ENCODE measurements around the gene RNF130. TPM values are rescaled to one million over a fixed set of nuclear protein-coding genes. Genes with fewer than 3 reads are reported as not detected.
A peak's percentile ranks its signal among the peaks of the same experiment; 100 is the strongest.

RNF130 gene
- total and polyA plus RNA-seq, 2 of the 13 experiments (the other 11 are each of a cell fraction or from before 2014, with no cell fraction given), result 28.2 to 28.3 TPM

DNA sequence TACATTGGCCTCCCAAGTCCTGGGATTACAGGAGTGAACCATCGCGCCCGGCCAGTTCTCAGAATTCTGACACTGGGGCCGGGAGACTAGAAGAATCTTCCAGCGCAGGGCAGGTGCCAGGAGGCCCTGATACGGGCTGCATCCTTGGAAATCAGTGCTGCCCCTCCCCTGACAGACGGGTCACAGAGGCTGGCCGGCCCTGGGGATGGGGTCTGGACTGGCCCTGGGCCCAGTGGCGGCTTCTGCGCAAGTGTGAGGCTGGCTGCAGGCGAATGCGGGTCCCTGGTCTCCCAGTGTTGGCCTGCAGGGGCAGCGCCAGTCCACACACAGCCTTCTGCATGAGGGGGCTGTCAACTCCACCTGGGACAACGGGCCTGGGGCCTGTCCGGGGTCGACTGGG, 163.0 kb downstream of the RNF130 start:
- H3K9ac ChIP-seq (ENCODE audit: insufficient read depth, low read depth, low read length), result peak overlapping the region; percentile 51; the same call in 1 of the 2 replicates
- H3K9me3 ChIP-seq (ENCODE audit: low read length), result no peaks in the 10 kb centered on the region
- DNase-seq (ENCODE audit: low spot score) (peak; percentile 32), FAIRE-seq (no peak), ATAC-seq (peak; percentile 89)
- peak overlapping the region; percentile 67 to 86 (median 82); a peak in 4 of 6 replicates for H3K4me3 ChIP-seq (replicated peaks in 1 of 3; ENCODE audit: insufficient read depth in 1 of 3, low read depth in 2 of 3, low read length in 3 of 3)
- POLR2A ChIA-PET, result interaction anchor here (1.6 kb wide), 1 partner anchor 101 kb away, joined by 3 read pairs; no protein-coding TSS in a partner anchor
- no TSS peak for BruUV-seq (replicated peaks)
- H4K20me1 ChIP-seq (ENCODE audit: insufficient read depth, low read length), result no peaks in the 10 kb centered on the region
- no peak overlapping the region for H2AFZ ChIP-seq (ENCODE audit: low read length)
- H3K27me3 ChIP-seq (ENCODE audit: control insufficient read depth in 1 of 2, insufficient read depth in 2 of 2, low read length in 2 of 2), result peaks cover 0 to 4% of the 10 kb centered on the region in 2 experiments; a peak in 1 of 5 replicates
- no peak overlapping the region for H3K27ac ChIP-seq (ENCODE audit: extremely low read length, insufficient read depth, low read length)
- intact Hi-C loops (cut with micrococcal nuclease; ENCODE audit: unreplicated experiment), result loop anchor here (2.0 to 10.0 kb wide), 3 partner anchors 144 to 182 kb away; partner anchors contain the start of gene RNF130
- peaks cover 0 to 13% of the 10 kb centered on the region in 2 experiments; a peak in 3 of 5 replicates for H3K36me3 ChIP-seq (replicated peaks in 1 of 2; ENCODE audit: control insufficient read depth in 1 of 2, insufficient read depth in 2 of 2, low read length in 2 of 2)
- in situ Hi-C loops (cut with HindIII; ENCODE audit: extremely low pct_ligation_motif_present, low pct_unique_long_range_greater_than_20kb), result no loop called here
- WGBS (ENCODE audit: low lambda C conversion rate), result 40% methylated on average over 6 of the region's 16 CpGs
- H3K79me2 ChIP-seq (ENCODE audit: insufficient read depth, low read length), result peaks cover 18% of the 10 kb centered on the region
- CTCF ChIA-PET (ENCODE audit: low intra/inter-chr PET ratio, low total read pairs), result interaction anchor here (0.7 kb wide), 1 partner anchor 113 kb away, joined by 3 read pairs; no protein-coding TSS in a partner anchor
- peak overlapping the region; percentile 99 for H3K4me2 ChIP-seq (ENCODE audit: low read depth, low read length)
- H3K4me1 ChIP-seq (ENCODE audit: insufficient read depth, low read length), result peaks cover 20% of the 10 kb centered on the region
- TF ChIP-seq ZNF776 (CRISPR knock-in tag; IDR thresholded peaks at IDR 0.05), result no peak
- TF ChIP-seq ELF3 (CRISPR knock-in tag; IDR thresholded peaks at IDR 0.05), result no peak
- TF ChIP-seq, protein P1, sequence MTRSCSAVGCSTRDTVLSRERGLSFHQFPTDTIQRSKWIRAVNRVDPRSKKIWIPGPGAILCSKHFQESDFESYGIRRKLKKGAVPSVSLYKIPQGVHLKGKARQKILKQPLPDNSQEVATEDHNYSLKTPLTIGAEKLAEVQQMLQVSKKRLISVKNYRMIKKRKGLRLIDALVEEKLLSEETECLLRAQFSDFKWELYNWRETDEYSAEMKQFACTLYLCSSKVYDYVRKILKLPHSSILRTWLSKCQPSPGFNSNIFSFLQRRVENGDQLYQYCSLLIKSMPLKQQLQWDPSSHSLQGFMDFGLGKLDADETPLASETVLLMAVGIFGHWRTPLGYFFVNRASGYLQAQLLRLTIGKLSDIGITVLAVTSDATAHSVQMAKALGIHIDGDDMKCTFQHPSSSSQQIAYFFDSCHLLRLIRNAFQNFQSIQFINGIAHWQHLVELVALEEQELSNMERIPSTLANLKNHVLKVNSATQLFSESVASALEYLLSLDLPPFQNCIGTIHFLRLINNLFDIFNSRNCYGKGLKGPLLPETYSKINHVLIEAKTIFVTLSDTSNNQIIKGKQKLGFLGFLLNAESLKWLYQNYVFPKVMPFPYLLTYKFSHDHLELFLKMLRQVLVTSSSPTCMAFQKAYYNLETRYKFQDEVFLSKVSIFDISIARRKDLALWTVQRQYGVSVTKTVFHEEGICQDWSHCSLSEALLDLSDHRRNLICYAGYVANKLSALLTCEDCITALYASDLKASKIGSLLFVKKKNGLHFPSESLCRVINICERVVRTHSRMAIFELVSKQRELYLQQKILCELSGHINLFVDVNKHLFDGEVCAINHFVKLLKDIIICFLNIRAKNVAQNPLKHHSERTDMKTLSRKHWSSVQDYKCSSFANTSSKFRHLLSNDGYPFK (CRISPR knock-in tag; IDR thresholded peaks at IDR 0.05; ENCODE audit: borderline replicate concordance), result peak; percentile 25; the same call in 1 of the 2 replicates
- no peak for TF ChIP-seq KLF12 (CRISPR knock-in tag; IDR thresholded peaks at IDR 0.05; ENCODE audit: borderline replicate concordance)
- TF ChIP-seq, protein P2, sequence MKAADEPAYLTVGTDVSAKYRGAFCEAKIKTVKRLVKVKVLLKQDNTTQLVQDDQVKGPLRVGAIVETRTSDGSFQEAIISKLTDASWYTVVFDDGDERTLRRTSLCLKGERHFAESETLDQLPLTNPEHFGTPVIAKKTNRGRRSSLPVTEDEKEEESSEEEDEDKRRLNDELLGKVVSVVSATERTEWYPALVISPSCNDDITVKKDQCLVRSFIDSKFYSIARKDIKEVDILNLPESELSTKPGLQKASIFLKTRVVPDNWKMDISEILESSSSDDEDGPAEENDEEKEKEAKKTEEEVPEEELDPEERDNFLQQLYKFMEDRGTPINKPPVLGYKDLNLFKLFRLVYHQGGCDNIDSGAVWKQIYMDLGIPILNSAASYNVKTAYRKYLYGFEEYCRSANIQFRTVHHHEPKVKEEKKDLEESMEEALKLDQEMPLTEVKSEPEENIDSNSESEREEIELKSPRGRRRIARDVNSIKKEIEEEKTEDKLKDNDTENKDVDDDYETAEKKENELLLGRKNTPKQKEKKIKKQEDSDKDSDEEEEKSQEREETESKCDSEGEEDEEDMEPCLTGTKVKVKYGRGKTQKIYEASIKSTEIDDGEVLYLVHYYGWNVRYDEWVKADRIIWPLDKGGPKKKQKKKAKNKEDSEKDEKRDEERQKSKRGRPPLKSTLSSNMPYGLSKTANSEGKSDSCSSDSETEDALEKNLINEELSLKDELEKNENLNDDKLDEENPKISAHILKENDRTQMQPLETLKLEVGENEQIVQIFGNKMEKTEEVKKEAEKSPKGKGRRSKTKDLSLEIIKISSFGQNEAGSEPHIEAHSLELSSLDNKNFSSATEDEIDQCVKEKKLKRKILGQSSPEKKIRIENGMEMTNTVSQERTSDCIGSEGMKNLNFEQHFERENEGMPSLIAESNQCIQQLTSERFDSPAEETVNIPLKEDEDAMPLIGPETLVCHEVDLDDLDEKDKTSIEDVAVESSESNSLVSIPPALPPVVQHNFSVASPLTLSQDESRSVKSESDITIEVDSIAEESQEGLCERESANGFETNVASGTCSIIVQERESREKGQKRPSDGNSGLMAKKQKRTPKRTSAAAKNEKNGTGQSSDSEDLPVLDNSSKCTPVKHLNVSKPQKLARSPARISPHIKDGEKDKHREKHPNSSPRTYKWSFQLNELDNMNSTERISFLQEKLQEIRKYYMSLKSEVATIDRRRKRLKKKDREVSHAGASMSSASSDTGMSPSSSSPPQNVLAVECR (CRISPR knock-in tag; IDR thresholded peaks at IDR 0.05; ENCODE audit: borderline replicate concordance), result 0 out of 2 replicates have a peak, but pooled peaks have one; percentile 24
- TF ChIP-seq TEAD2 (CRISPR knock-in tag; IDR thresholded peaks at IDR 0.05), result no peak
- TF ChIP-seq ZBTB7B (CRISPR knock-in tag; IDR thresholded peaks at IDR 0.05), result peak; percentile 59; the same call in 1 of the 2 replicates
- no peak for TF ChIP-seq ZNF329 (CRISPR knock-in tag; IDR thresholded peaks at IDR 0.05; ENCODE audit: low read depth)
- 0 out of 2 replicates have a peak, but pooled peaks have one; percentile 47 for TF ChIP-seq ZNF501 (CRISPR knock-in tag; IDR thresholded peaks at IDR 0.05)
- 0 out of 2 replicates have a peak, but pooled peaks have one; percentile 32 for TF ChIP-seq ZNF225 (CRISPR knock-in tag; IDR thresholded peaks at IDR 0.05)
- TF ChIP-seq SRY (CRISPR knock-in tag; IDR thresholded peaks at IDR 0.05), result 0 out of 2 replicates have a peak, but pooled peaks have one; percentile 24
- TF ChIP-seq, protein P3, sequence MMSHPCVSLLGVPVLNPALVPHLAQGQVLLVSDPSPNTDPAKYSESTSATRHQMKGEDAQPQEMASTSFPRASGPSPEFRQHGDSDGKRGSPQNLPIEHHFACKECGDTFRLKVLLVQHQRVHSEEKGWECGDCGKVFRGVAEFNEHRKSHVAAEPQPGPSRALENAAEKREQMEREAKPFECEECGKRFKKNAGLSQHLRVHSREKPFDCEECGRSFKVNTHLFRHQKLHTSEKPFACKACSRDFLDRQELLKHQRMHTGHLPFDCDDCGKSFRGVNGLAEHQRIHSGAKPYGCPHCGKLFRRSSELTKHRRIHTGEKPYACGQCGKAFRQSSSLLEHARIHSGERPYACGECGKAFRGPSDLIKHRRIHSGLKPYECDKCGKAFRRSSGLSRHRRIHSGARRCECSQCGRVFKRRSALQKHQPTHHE (CRISPR knock-in tag; IDR thresholded peaks at IDR 0.05; ENCODE audit: borderline replicate concordance), result 0 out of 2 replicates have a peak, but pooled peaks have one; percentile 4
- no peak for TF ChIP-seq BRD4 (CRISPR knock-in tag; IDR thresholded peaks at IDR 0.05)
- no peak for TF ChIP-seq NCOA5 (CRISPR knock-in tag; IDR thresholded peaks at IDR 0.05)
- TF ChIP-seq MAFK (conservative IDR thresholded peaks at IDR 0.05 in 1 of 2, IDR thresholded peaks at IDR 0.05 in 1 of 2; ENCODE audit: low read length in 2 of 2), result no peak
